Measurements from ENCODE around the gene TMX4. TPM values are rescaled to one million over a fixed set of nuclear protein-coding genes. Genes with fewer than 3 reads are reported as not detected.

The TMX4 gene
- 17.1 and 25.3 TPM in 2 replicates for total RNA-seq

DNA sequence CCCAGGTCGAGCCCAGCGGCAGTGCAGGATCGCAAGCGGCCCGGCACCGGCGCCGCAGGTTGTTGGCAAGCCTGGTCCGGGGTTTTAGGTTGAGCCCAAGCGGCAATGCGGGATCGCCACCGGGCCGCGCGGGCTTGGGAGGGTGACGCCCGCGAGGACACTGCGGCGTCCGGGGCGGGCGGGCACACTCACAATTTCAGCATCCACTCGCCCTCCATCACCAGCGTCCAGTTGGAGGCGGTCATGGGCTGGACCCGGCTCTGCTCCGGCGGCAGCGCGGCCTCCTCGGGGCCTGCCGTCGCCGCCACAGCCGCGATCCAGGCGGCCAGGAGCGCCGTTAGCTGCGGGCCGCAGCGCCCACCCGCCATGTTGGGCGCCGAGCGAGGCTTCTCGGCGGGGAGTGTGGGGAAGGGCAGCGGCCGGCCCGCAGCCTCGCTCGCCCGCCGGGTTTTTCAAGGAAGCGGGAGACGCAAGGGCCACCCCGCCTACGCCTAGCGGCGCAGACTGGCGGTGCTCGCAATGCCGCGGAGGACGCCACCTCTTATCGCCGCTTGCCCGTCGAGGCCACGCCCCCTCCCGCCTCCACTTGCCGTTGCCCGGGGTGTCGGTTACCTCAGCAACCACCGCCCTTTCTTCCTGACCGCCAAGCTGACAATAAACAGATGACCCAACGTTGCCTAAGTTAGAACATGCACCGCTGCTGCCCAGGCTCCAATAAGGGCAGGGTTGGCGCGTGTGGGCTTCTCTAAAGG is at the start of gene TMX4:
TSS of gene TMX4 (minus strand) at position 516 of the 752 bp plus-strand sequence. CDS start at position 368, 148 bp downstream.

GRCh38 chr20:7940341-7940740 is 79.2 kb downstream of the TMX4 start, which contains the start of gene HAO1:
Gene HAO1, minus strand, starts transcription at chr20:7940458. Its CDS starts 36 bp downstream, at chr20:7940422.

Other genes with a start within 250 kb of the TMX4 start
- gene HAO1, start 79.3 kb downstream of the TMX4 start, total RNA-seq: not detected in 2 replicates
- gene PLCB1, start 112.5 kb upstream of the TMX4 start, total RNA-seq: 4.9 and 7.0 TPM in 2 replicates